Liver (tissue), 9 donors: ENCODE measurements around the gene ERGIC1. TPM values are rescaled to one million over a fixed set of nuclear protein-coding genes. Genes with fewer than 3 reads are reported as not detected.
"Not testable (repeated sequence)": the region's sequence is repeated elsewhere in the genome, so short reads cannot be mapped to it uniquely, and the experiment has no call there.

Experiments
- DNase-seq: peaks from one replicate; pipeline ENCODE4 v3.0.0-alpha.2; 2017; ENCODE audit warnings: low spot score
- H3K27ac ChIP-seq, 2 donors: one replicate each; pipeline ENCODE4 v1.7.0; 2013; ENCODE audit warnings: inconsistent platforms in 2 of 2, low read length in 2 of 2, control low read depth in 1 of 2, low read depth in 1 of 2, mild to moderate bottlenecking in 1 of 2
- H3K27me3 ChIP-seq, 4 donors: one replicate each; pipeline versions ENCODE4 v1.6.1 to v1.7.0; 2013; ENCODE audit warnings: low read length in 3 of 4, inconsistent platforms in 1 of 4, mild to moderate bottlenecking in 1 of 4, moderate library complexity in 1 of 4; ENCODE audit not compliant: control insufficient read depth in 4 of 4, insufficient read depth in 4 of 4
- H3K36me3 ChIP-seq, 4 donors: one replicate each; pipeline versions ENCODE4 v1.6.1 to v1.7.0; 2013; ENCODE audit warnings: low read length in 3 of 4, mild to moderate bottlenecking in 3 of 4, low read depth in 1 of 4, moderate library complexity in 1 of 4; ENCODE audit not compliant: control insufficient read depth in 4 of 4, insufficient read depth in 3 of 4
- H3K4me1 ChIP-seq, 4 donors: one replicate each; pipeline versions ENCODE4 v1.6.1 to v1.7.0; 2013; ENCODE audit warnings: low read length in 3 of 4, mild to moderate bottlenecking in 3 of 4, moderate library complexity in 1 of 4; ENCODE audit not compliant: control insufficient read depth in 4 of 4, insufficient read depth in 4 of 4
- H3K4me3 ChIP-seq, 3 donors: one replicate each; pipeline versions ENCODE4 v1.6.1 to v1.7.0; 2013; ENCODE audit warnings: low read length in 3 of 3, control low read depth in 1 of 3, low read depth in 1 of 3, mild to moderate bottlenecking in 1 of 3
- H3K9ac ChIP-seq, 2 donors: one replicate each; pipeline ENCODE4 v1.7.0; 2013; ENCODE audit warnings: low read length in 2 of 2, mild to moderate bottlenecking in 2 of 2, moderate library complexity in 2 of 2, control low read depth in 1 of 2, low read depth in 1 of 2
- H3K9me3 ChIP-seq, 4 donors: one replicate each; pipeline versions ENCODE4 v1.6.1 to v1.7.0; 2013; ENCODE audit warnings: low read length in 3 of 4; ENCODE audit not compliant: control insufficient read depth in 4 of 4
- ATF3 ChIP-seq: IDR thresholded peaks from 2 replicates; pipeline ENCODE4 v1.6.1; 2016; ENCODE audit warnings: antibody characterized with exemption
- EGR1 ChIP-seq, 2 donors: IDR thresholded peaks; 2 replicates each; pipeline ENCODE4 v1.6.1; 2016 to 2018; ENCODE audit warnings: antibody characterized with exemption in 2 of 2, low read depth in 2 of 2
- FOXA1 ChIP-seq: IDR thresholded peaks from 2 replicates; pipeline ENCODE4 v1.6.1; 2016; ENCODE audit warnings: antibody characterized with exemption
- HNF4A ChIP-seq, 2 donors: conservative IDR thresholded peaks; 2 replicates each; pipeline ENCODE4 v1.6.1; 2016; ENCODE audit warnings: antibody characterized with exemption in 2 of 2, mild to moderate bottlenecking in 2 of 2
- JUND ChIP-seq, 2 donors: IDR thresholded peaks; 2 replicates each; pipeline ENCODE4 v1.6.1; 2016; ENCODE audit warnings: antibody characterized with exemption in 2 of 2
- NR2F2 ChIP-seq: IDR thresholded peaks from 2 replicates; pipeline ENCODE4 v1.6.1; 2016; ENCODE audit warnings: antibody characterized with exemption
- RAD21 ChIP-seq, 2 donors: IDR thresholded peaks; 2 replicates each; pipeline ENCODE4 v1.6.1; 2016; ENCODE audit warnings: antibody characterized with exemption in 2 of 2, mild to moderate bottlenecking in 2 of 2
- RXRA ChIP-seq, 2 donors: IDR thresholded peaks; 2 replicates each; pipeline ENCODE4 v1.6.1; 2017 to 2018; ENCODE audit warnings: antibody characterized with exemption in 2 of 2, mild to moderate bottlenecking in 1 of 2
- SP1 ChIP-seq: IDR thresholded peaks from 2 replicates; pipeline ENCODE4 v1.6.1; 2018; ENCODE audit warnings: antibody characterized with exemption, mild to moderate bottlenecking
- TAF1 ChIP-seq: conservative IDR thresholded peaks from 2 replicates; pipeline ENCODE4 v1.6.1; 2016; ENCODE audit warnings: antibody characterized with exemption, mild to moderate bottlenecking
- YY1 ChIP-seq: IDR thresholded peaks from 2 replicates; pipeline ENCODE4 v1.6.1; 2016; ENCODE audit warnings: antibody characterized with exemption, mild to moderate bottlenecking
- ZBTB33 ChIP-seq: IDR thresholded peaks from 2 replicates; pipeline ENCODE4 v1.6.1; 2016; ENCODE audit warnings: antibody characterized with exemption
- WGBS: extraction: QIAGEN DNeasy Blood & Tissue Kit; methylation state at CpG from one replicate; pipeline ENCODE4 v1.1.7; 2013; 5-methylcytosine and 5-hydroxymethylcytosine counted together
- polyA plus RNA-seq, 2 donors: library from polyadenylated mRNA; stranded (reverse) in 1 of 2; unstranded in 1 of 2; fragments of 200-250 nt in 1 of 2; fragments of >200 nt in 1 of 2; fragmentation: Nextera tagmentation in 1 of 2; extraction: Ambion mirVana in 1 of 2; gene quantifications; one replicate each; pipeline versions ENCODE4 v1.2.1 to v1.2.3, GENCODE V29; 2013 to 2015
- total RNA-seq, 2 donors: library from RNA; depleted of rRNA; stranded (reverse); fragments of >200 nt; gene quantifications; one replicate each; pipeline ENCODE4 v1.2.3, GENCODE V29; 2014
- donor health status: healthy.
- donor health status: healthy.
- donor health status: healthy.
- donor health status: healthy.
- donor health status: healthy.

Gene ERGIC1
- total and polyA plus RNA-seq, 4 donors = 45.4 to 155 (median 101) TPM

- DNase-seq = no peak
- H3K27ac ChIP-seq = peak overlapping the region; percentile 54 to 57
- WGBS = 85% methylated on average over 9 of the region's 9 CpGs
These were observed 47.2 kb upstream of the ERGIC1 start for GRCh38 chr5:172786736-172787462.

GRCh38 chr5:172787538-172787937, 46.5 kb upstream of the ERGIC1 start:
- DNase-seq = not testable (repeated sequence)
- 96% methylated on average over 3 of the region's 3 CpGs for WGBS
- peak overlapping the region in 1 of 2 donors; percentile 6 for H3K27ac ChIP-seq

More at GRCh38 chr5:172786736-172787462, 47.2 kb upstream of the ERGIC1 start:
- no peaks in the 10 kb centered on the region for H3K36me3 ChIP-seq
- TF ChIP-seq YY1 (no peak), ATF3 (no peak), SP1 (no peak), RAD21 (IDR thresholded peaks at IDR 0.05) (peak in 1 of 2 donors; percentile 22), RXRA (IDR thresholded peaks at IDR 0.05) (no peak), FOXA1 (no peak), TAF1 (no peak), HNF4A (conservative IDR thresholded peaks at IDR 0.05) (no peak)
- no peaks in the 10 kb centered on the region for H3K9me3 ChIP-seq
- H3K9ac ChIP-seq = no peak overlapping the region
- H3K27me3 ChIP-seq = no peaks in the 10 kb centered on the region
- H3K4me3 ChIP-seq = no peak overlapping the region
- H3K4me1 ChIP-seq = peaks cover 3 to 31% (median 18%) of the 10 kb centered on the region in 4 donors

GRCh38 chr5:172788771-172789686, 45.0 kb upstream of the ERGIC1 start:
- TF ChIP-seq HNF4A (conservative IDR thresholded peaks at IDR 0.05) (no peak), TAF1 (no peak), NR2F2 (peak; percentile 71), SP1 (peak; percentile 82), RAD21 (IDR thresholded peaks at IDR 0.05) (peak; percentile 6 to 46), RXRA (IDR thresholded peaks at IDR 0.05) (peak; percentile 54 to 74), ZBTB33 (no peak), YY1 (peak; percentile 46), JUND (IDR thresholded peaks at IDR 0.05) (peak; percentile 28 to 54), EGR1 (IDR thresholded peaks at IDR 0.05; ENCODE audit: low read depth in 2 of 2) (peak in 1 of 2 donors; percentile 20)
- Histone ChIP-seq H3K9me3 (no peaks in the 10 kb centered on the region), H3K27me3 (no peaks in the 10 kb centered on the region), H3K4me1 (peaks cover 7 to 38% (median 19%) of the 10 kb centered on the region in 4 donors), H3K4me3 (no peak overlapping the region), H3K27ac (peak overlapping the region; percentile 80 to 84), H3K36me3 (no peaks in the 10 kb centered on the region), H3K9ac (peak overlapping the region; percentile 34 to 67)
- DNase-seq = peak; percentile 84
- 32% methylated on average over 21 of the region's 21 CpGs for WGBS

More at GRCh38 chr5:172787538-172787937, 46.5 kb upstream of the ERGIC1 start:
- not testable (repeated sequence) for H3K36me3 ChIP-seq, H3K9me3 ChIP-seq, H3K27me3 ChIP-seq, H3K4me3 ChIP-seq, H3K9ac ChIP-seq
- H3K4me1 ChIP-seq = peaks cover 3 to 31% (median 18%) of the 10 kb centered on the region in 4 donors
